GM12864 (cell line): Measurements from ENCODE around the gene ABHD2.

Source experiments
- DNase-seq: peaks from one replicate; pipeline ENCODE4 v3.0.0-alpha.2; 2011; ENCODE audit warnings: low read depth
- H3K4me3 ChIP-seq: 2 replicates; pipeline ENCODE4 v1.5.1; 2011; ENCODE audit warnings: mild to moderate bottlenecking, low read depth, low read length, control low read depth
- CTCF ChIP-seq: IDR thresholded peaks from 2 replicates; pipeline ENCODE4 v1.5.1; 2011; ENCODE audit warnings: low read depth, mild to moderate bottlenecking, moderate library complexity, low read length, control low read depth, inconsistent platforms; ENCODE audit errors: missing control alignments

The ABHD2 gene

GRCh38 chr15:89150287-89150686 lies 62.0 kb downstream of the ABHD2 start:
- TF ChIP-seq CTCF = no peak
- H3K4me3 ChIP-seq = no peak overlapping the region
- no peak for DNase-seq

GRCh38 chr15:89150762-89151664 lies 62.8 kb downstream of the ABHD2 start:
- no peak overlapping the region for H3K4me3 ChIP-seq
- no peak for DNase-seq
- no peak for TF ChIP-seq CTCF

GRCh38 chr15:89155122-89155521 lies 66.9 kb downstream of the ABHD2 start:
- H3K4me3 ChIP-seq = no peak overlapping the region
- DNase-seq = no peak
- TF ChIP-seq CTCF = no peak

GRCh38 chr15:89155656-89156055 lies 67.4 kb downstream of the ABHD2 start:
- no peak for DNase-seq
- no peak for TF ChIP-seq CTCF
- no peak overlapping the region for H3K4me3 ChIP-seq

- no peak overlapping the region for H3K4me3 ChIP-seq
- TF ChIP-seq CTCF = no peak
- no peak for DNase-seq
These were observed 68.8 kb downstream of the ABHD2 start for GRCh38 chr15:89157061-89157460.

- H3K4me3 ChIP-seq = no peak overlapping the region
- no peak for DNase-seq
- TF ChIP-seq CTCF = no peak
These were observed 69.8 kb downstream of the ABHD2 start for GRCh38 chr15:89157918-89158564.
